Activated CD4-positive, alpha-beta T cell treated with anti-CD3 and anti-CD28 coated beads, Interleukin-2, amount 10 ng/mL, durations not matched to agents 24 days and 14 days (primary cell): ENCODE data around the gene EPHX1. TPM values are rescaled to one million over a fixed set of nuclear protein-coding genes. Genes with fewer than 3 reads are reported as not detected.
A peak's percentile ranks its signal among the peaks of the same experiment; 100 is the strongest.

Source experiments
- DNase-seq: peaks from one replicate; pipeline ENCODE4 v3.0.0; 2022
- H3K27ac Mint-ChIP-seq: one replicate; pipeline ENCODE4 v1.8.0; 2022; ENCODE audit warnings: mild to moderate bottlenecking, mixed read lengths
- H3K27me3 Mint-ChIP-seq: one replicate; pipeline ENCODE4 v1.8.0; 2022; ENCODE audit warnings: mixed read lengths
- H3K36me3 Mint-ChIP-seq: one replicate; pipeline ENCODE4 v1.8.0; 2022; ENCODE audit warnings: low read depth, mild to moderate bottlenecking, mixed read lengths
- H3K4me1 Mint-ChIP-seq: one replicate; pipeline ENCODE4 v1.8.0; 2021; ENCODE audit warnings: mixed read lengths
- H3K4me3 Mint-ChIP-seq: one replicate; pipeline ENCODE4 v1.8.0; 2022; ENCODE audit warnings: mild to moderate bottlenecking, moderate library complexity, mixed read lengths
- H3K9me3 Mint-ChIP-seq: one replicate; pipeline ENCODE4 v1.8.0; 2021; ENCODE audit warnings: mixed read lengths
- intact Hi-C: fragments of 100-400 bp; cut with micrococcal nuclease; formaldehyde crosslinking; loops from one replicate; pipeline ENCODE4 v1.15.1; 2023
- total RNA-seq: library from RNA; stranded (reverse); gene quantifications from 2 replicates; pipeline ENCODE4 v1.2.3, GENCODE V29; 2022

EPHX1 gene
- total RNA-seq, 1 donor from 2014 or later: 1.8 TPM

- no peak overlapping the region for H3K4me3 Mint-ChIP-seq
- H3K36me3 Mint-ChIP-seq: peaks cover 42% of the 10 kb centered on the region
- intact Hi-C loops: no loop called here
- no peaks in the 10 kb centered on the region for H3K27me3 Mint-ChIP-seq
- DNase-seq: peak; percentile 78
- H3K4me1 Mint-ChIP-seq: peaks cover 56% of the 10 kb centered on the region
- no peak overlapping the region for H3K27ac Mint-ChIP-seq
- H3K9me3 Mint-ChIP-seq: no peaks in the 10 kb centered on the region
Observed at GRCh38 chr1:225877580-225877979, 67.7 kb downstream of the EPHX1 start.

GRCh38 chr1:225878282-225878681, 68.4 kb downstream of the EPHX1 start:
- Mint-ChIP-seq H3K36me3 (peaks cover 39% of the 10 kb centered on the region), H3K27ac (no peak overlapping the region), H3K9me3 (no peaks in the 10 kb centered on the region), H3K4me1 (peaks cover 58% of the 10 kb centered on the region), H3K4me3 (no peak overlapping the region), H3K27me3 (no peaks in the 10 kb centered on the region)
- no peak for DNase-seq
- intact Hi-C loops: no loop called here

- intact Hi-C loops: loop anchor here (5.0 kb wide), 1 partner anchor 67 kb away; the partner anchor contains the start of gene EPHX1
- peak; percentile 65 for DNase-seq
- peak overlapping the region; percentile 85 for H3K4me3 Mint-ChIP-seq
- no peaks in the 10 kb centered on the region for H3K9me3 Mint-ChIP-seq
- peaks cover 59% of the 10 kb centered on the region for H3K4me1 Mint-ChIP-seq
- H3K36me3 Mint-ChIP-seq: peaks cover 31% of the 10 kb centered on the region
- peaks cover 8% of the 10 kb centered on the region for H3K27me3 Mint-ChIP-seq
- H3K27ac Mint-ChIP-seq: peak overlapping the region; percentile 68
Observed at GRCh38 chr1:225879521-225880221, 69.7 kb downstream of the EPHX1 start.

- peak overlapping the region; percentile 85 for H3K4me3 Mint-ChIP-seq
- intact Hi-C loops: loop anchor here (5.0 kb wide), 1 partner anchor 68 kb away; the partner anchor contains the start of gene EPHX1
- peaks cover 30% of the 10 kb centered on the region for H3K36me3 Mint-ChIP-seq
- peaks cover 8% of the 10 kb centered on the region for H3K27me3 Mint-ChIP-seq
- H3K27ac Mint-ChIP-seq: peak overlapping the region; percentile 64
- H3K9me3 Mint-ChIP-seq: no peaks in the 10 kb centered on the region
- H3K4me1 Mint-ChIP-seq: peaks cover 58% of the 10 kb centered on the region
- no peak for DNase-seq
Observed at GRCh38 chr1:225880222-225880588, 70.3 kb downstream of the EPHX1 start.

GRCh38 chr1:225880636-225881035, 70.7 kb downstream of the EPHX1 start:
- Mint-ChIP-seq H3K4me3 (peak overlapping the region; percentile 85), H3K9me3 (no peaks in the 10 kb centered on the region), H3K4me1 (peaks cover 54% of the 10 kb centered on the region), H3K27me3 (peaks cover 8% of the 10 kb centered on the region), H3K27ac (peak overlapping the region; percentile 87), H3K36me3 (peaks cover 28% of the 10 kb centered on the region)
- DNase-seq: no peak
- intact Hi-C loops: loop anchor here (1.0 to 5.0 kb wide), 4 partner anchors 14 to 103 kb away; partner anchors contain the start of genes EPHX1 and SRP9

DNA sequence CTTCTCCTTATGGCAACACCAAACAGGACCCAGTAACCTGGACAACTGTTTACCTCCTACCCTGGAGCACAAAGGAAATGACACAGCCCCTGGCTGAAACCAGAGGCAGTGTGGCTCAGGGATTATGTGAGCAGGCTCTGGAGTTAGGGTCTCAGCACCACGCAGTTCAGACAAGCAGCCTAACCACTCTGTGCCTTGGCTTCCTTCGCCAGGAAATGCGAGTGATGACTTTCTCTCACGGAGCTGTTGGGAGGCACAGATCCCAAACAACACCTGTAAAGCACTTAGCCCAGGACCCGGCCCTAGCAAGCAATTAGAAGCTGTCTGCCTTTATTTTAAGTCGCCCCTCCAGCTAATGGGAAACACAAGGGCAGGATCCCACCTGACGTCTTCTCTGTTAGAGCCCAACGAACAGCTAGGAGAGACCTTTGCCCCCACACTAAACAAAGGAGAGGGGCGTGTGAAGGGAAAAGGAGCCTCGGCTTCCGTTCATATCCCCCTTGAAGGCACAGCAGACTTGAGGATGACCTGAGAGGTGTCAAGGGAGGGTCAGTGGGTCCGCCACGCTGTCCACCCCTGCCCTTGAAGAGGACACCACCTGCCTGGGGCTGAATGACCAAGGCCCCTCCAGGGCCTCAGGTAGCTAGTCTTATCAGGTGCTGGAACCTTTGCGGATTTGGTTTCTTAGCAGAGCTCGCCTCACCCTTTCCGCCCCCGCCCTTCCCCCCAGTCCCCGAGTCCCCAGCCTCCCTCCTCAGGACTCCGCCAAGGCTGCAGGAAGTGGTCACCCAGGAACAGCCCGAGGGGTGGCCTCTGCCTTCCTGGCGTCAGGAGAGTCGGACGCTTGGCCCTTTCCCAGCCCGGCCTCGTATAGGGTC, 71.4 kb downstream of the EPHX1 start:
- peak overlapping the region; percentile 85 for H3K4me3 Mint-ChIP-seq
- H3K36me3 Mint-ChIP-seq: peaks cover 23% of the 10 kb centered on the region
- intact Hi-C loops: loop anchor here (1.0 to 5.0 kb wide), 4 partner anchors 15 to 104 kb away; partner anchors contain the start of genes EPHX1 and SRP9
- H3K9me3 Mint-ChIP-seq: no peaks in the 10 kb centered on the region
- H3K27me3 Mint-ChIP-seq: peaks cover 10% of the 10 kb centered on the region
- peak overlapping the region; percentile 87 for H3K27ac Mint-ChIP-seq
- peak; percentile 85 for DNase-seq
- peaks cover 49% of the 10 kb centered on the region for H3K4me1 Mint-ChIP-seq

- peak within 1 kb of the TSS; percentile 85 for H3K4me3 Mint-ChIP-seq
- no peaks in the 10 kb centered on the region for H3K9me3 Mint-ChIP-seq
- peaks cover 14% of the 10 kb centered on the region for H3K27me3 Mint-ChIP-seq
- DNase-seq: peak; percentile 97
- H3K27ac Mint-ChIP-seq: peak within 1 kb of the TSS; percentile 87
- intact Hi-C loops: loop anchor here (1.0 to 5.0 kb wide), 4 partner anchors 15 to 105 kb away; partner anchors contain the start of genes EPHX1 and SRP9
- H3K4me1 Mint-ChIP-seq: peaks cover 43% of the 10 kb centered on the region
- peaks cover 17% of the 10 kb centered on the region for H3K36me3 Mint-ChIP-seq
Observed at GRCh38 chr1:225881959-225882693, 72.2 kb downstream of the EPHX1 start, which contains the start of gene TMEM63A. TMEM63A (minus strand) TSS chr1:225882380; CDS start chr1:225877580, 4,800 bp downstream.

DNA sequence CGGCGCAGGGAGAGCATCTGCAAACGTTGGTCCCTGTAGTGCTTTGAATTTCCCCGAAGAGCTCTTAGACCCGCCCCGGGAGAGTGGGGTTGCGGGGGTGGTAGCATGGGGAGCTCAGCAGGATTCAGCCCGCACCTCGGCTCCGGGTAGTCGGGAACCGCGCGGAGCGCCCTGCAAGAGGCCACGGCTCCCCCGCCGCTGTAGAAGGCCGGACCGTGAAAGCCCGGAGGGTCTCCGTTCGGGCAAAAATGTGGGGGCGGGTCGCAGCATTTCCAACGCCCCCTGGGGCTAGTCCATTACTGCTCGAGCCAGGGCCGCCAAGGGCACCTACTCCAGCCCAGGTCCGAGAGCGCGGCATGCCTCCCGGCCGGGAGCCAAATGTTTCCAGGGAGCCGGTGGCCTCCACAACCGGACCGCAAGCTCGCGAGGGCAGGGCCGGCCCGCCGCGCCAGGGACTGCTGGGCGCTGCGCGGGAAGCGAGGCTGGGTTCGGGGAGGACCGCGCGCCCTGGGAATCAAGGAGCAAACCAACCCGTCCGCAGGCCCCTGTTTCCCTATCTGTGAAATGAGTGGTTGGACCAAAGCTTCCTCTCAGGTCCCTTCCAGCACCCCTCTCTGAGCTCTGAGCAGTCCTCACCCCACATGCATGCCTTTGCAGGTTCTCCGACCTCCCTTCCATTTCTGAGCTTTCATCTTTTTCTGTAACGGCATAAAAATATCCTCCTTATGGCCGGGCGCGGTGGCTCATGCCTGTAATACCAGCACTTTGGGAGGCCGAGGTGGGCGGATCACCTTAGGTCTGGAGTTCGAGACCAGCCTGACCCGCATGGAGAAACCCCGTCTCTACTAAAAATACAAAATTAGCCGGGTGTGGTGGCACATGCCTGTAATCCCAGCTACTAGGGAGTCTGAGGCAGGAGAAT, 73.0 kb downstream of the EPHX1 start:
- no peaks in the 10 kb centered on the region for H3K9me3 Mint-ChIP-seq
- peaks cover 11% of the 10 kb centered on the region for H3K36me3 Mint-ChIP-seq
- peak; percentile 80 for DNase-seq
- peak overlapping the region; percentile 73 for H3K27ac Mint-ChIP-seq
- intact Hi-C loops: loop anchor here (5.0 kb wide), 1 partner anchor 71 kb away; the partner anchor contains the start of gene EPHX1
- peaks cover 14% of the 10 kb centered on the region for H3K27me3 Mint-ChIP-seq
- H3K4me3 Mint-ChIP-seq: peak overlapping the region; percentile 85
- peaks cover 40% of the 10 kb centered on the region for H3K4me1 Mint-ChIP-seq

DNA sequence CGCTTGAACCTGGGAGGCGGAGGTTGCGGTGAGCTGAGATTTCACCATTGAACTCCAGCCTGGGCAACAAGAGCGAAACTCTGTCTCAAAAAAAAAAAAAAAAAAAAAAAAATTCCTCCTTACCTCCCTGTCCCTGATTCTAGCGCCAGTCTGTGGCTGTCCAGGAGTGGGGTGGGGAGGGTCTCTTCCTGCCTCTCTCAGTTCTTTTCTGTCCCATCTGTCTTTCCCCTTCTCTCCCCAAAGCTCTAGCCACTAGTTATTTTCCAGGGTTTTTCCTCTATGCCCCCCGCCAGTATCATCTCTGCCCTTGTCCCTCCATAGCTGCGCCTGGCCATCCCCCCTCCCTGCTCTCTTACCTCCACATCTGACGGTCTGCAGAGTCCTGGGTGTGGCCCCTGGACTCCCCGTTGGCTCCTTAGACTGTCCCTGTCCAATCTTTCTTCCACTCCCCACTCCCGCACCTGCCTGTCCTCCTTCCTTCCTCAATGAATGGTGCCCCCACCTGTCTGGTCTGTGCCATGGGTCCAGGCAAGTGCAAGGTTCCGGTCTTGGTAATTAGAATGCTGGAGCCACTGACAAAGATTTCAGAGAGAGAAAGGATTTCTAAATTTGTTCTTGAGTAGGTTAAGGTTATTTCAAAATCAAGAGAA, 73.8 kb downstream of the EPHX1 start:
- no peak overlapping the region for H3K27ac Mint-ChIP-seq
- H3K9me3 Mint-ChIP-seq: no peaks in the 10 kb centered on the region
- H3K4me3 Mint-ChIP-seq: peak overlapping the region; percentile 85
- peaks cover 14% of the 10 kb centered on the region for H3K27me3 Mint-ChIP-seq
- peaks cover 35% of the 10 kb centered on the region for H3K4me1 Mint-ChIP-seq
- intact Hi-C loops: loop anchor here (5.0 kb wide), 1 partner anchor 71 kb away; the partner anchor contains the start of gene EPHX1
- H3K36me3 Mint-ChIP-seq: peaks cover 9% of the 10 kb centered on the region
- no peak for DNase-seq

DNA sequence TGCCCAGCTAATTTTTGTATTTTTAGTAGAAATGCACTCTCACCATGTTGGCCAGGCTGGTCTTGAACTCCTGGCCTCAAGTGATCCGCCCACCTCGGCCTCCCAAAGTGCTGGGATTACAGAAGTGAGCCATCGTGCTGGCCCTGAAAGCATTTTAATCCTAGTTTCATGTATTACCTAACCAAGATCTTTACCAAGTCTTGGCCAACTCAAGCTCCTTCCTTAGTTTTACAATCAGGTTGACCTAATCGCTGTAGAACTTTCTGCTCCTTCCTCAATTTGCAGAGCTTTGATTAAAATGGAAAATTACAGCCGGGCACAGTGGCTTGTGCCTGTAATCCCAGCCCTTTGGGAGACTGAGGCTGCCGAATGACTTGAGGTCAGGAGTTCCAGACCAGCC, 75.4 kb downstream of the EPHX1 start:
- peaks cover 18% of the 10 kb centered on the region for H3K27me3 Mint-ChIP-seq
- no peaks in the 10 kb centered on the region for H3K36me3 Mint-ChIP-seq
- DNase-seq: no peak
- no peak overlapping the region for H3K4me3 Mint-ChIP-seq
- peaks cover 19% of the 10 kb centered on the region for H3K4me1 Mint-ChIP-seq
- intact Hi-C loops: no loop called here
- H3K27ac Mint-ChIP-seq: no peak overlapping the region
- H3K9me3 Mint-ChIP-seq: no peaks in the 10 kb centered on the region

GRCh38 chr1:225886159-225887029, 76.5 kb downstream of the EPHX1 start:
- no peak for DNase-seq
- H3K36me3 Mint-ChIP-seq: no peaks in the 10 kb centered on the region
- peaks cover 13% of the 10 kb centered on the region for H3K4me1 Mint-ChIP-seq
- intact Hi-C loops: no loop called here
- H3K27me3 Mint-ChIP-seq: peaks cover 20% of the 10 kb centered on the region
- no peak overlapping the region for H3K4me3 Mint-ChIP-seq
- no peaks in the 10 kb centered on the region for H3K9me3 Mint-ChIP-seq
- H3K27ac Mint-ChIP-seq: no peak overlapping the region
